Testis (tissue), 2 donors: ENCODE measurements around the gene CD96.

Experiments used
- CTCF ChIP-seq, 3 experiments: fragments of 450-650 bp in 2 of 3; fragments of 200-600 bp in 1 of 3; sonication (generic) in 1 of 3; IDR thresholded peaks; one replicate each; pipeline ENCODE4 v1.5.1; 2016 to 2019; ENCODE audit warnings: antibody characterized with exemption in 3 of 3, mild to moderate bottlenecking in 2 of 3, moderate library complexity in 1 of 3
- POLR2A ChIP-seq: fragments of 450-650 bp; IDR thresholded peaks from one replicate; pipeline ENCODE4 v1.6.1; 2017; ENCODE audit warnings: antibody characterized with exemption, mild to moderate bottlenecking, moderate library complexity

- TF ChIP-seq CTCF (IDR thresholded peaks at IDR 0.05) (no peak), POLR2A (no peak)
Observed at GRCh38 chr3:111677007-111677392, 135.0 kb downstream of the CD96 start.
